BLaER1 (cell line): ENCODE measurements around the gene MOB3A.

Experiments used
- H3K27ac ChIP-seq: shearing (Covaris generic); formaldehyde crosslinking; 2 replicates; pipeline ENCODE4 v1.8.1; 2022
- H3K27me3 ChIP-seq: shearing (Covaris generic); formaldehyde crosslinking; 2 replicates; pipeline ENCODE4 v1.8.1; 2022
- H3K36me3 ChIP-seq: shearing (Covaris generic); formaldehyde crosslinking; 2 replicates; pipeline ENCODE4 v1.8.1; 2022
- H3K4me1 ChIP-seq: shearing (Covaris generic); formaldehyde crosslinking; 2 replicates; pipeline ENCODE4 v1.8.1; 2022
- H3K4me2 ChIP-seq: shearing (Covaris generic); formaldehyde crosslinking; 2 replicates; pipeline ENCODE4 v1.8.1; 2022
- H3K4me3 ChIP-seq: shearing (Covaris generic); formaldehyde crosslinking; 2 replicates; pipeline ENCODE4 v1.8.1; 2022
- H3K9ac ChIP-seq: shearing (Covaris generic); formaldehyde crosslinking; 2 replicates; pipeline ENCODE4 v1.8.1; 2022
- H3K9me3 ChIP-seq: shearing (Covaris generic); formaldehyde crosslinking; 2 replicates; pipeline ENCODE4 v1.8.1; 2022
- H4K20me1 ChIP-seq: shearing (Covaris generic); formaldehyde crosslinking; 2 replicates; pipeline ENCODE4 v1.8.1; 2022
- Cebpa-rat ChIP-seq: shearing (Covaris generic); IDR thresholded peaks from 2 replicates; pipeline ENCODE4 v1.8.1; 2022

The MOB3A gene

GRCh38 chr19:2041433-2041682 is 54.8 kb downstream of the MOB3A start:
- H3K9ac ChIP-seq: peak overlapping the region; percentile 63
- peaks cover 88% of the 10 kb centered on the region for H4K20me1 ChIP-seq
- peaks cover 85% of the 10 kb centered on the region for H3K36me3 ChIP-seq
- H3K4me3 ChIP-seq: peak overlapping the region; percentile 63
- H3K4me2 ChIP-seq: peak overlapping the region; percentile 94
- no peaks in the 10 kb centered on the region for H3K27me3 ChIP-seq
- no peaks in the 10 kb centered on the region for H3K9me3 ChIP-seq
- H3K4me1 ChIP-seq: peaks cover 59% of the 10 kb centered on the region
- peak overlapping the region; percentile 79 for H3K27ac ChIP-seq
- TF ChIP-seq Cebpa-rat: no peak

GRCh38 chr19:2040647-2041432 is 55.3 kb downstream of the MOB3A start:
- H3K36me3 ChIP-seq: peaks cover 80% of the 10 kb centered on the region

GRCh38 chr19:2039959-2040646 is 56.0 kb downstream of the MOB3A start:
- H3K9me3 ChIP-seq: peaks cover 10% of the 10 kb centered on the region
- no peaks in the 10 kb centered on the region for H3K27me3 ChIP-seq
- H3K36me3 ChIP-seq: peaks cover 73% of the 10 kb centered on the region
- H3K4me1 ChIP-seq: peaks cover 46% of the 10 kb centered on the region
- peaks cover 75% of the 10 kb centered on the region for H4K20me1 ChIP-seq
- H3K9ac ChIP-seq: no peak overlapping the region; the same call in 1 of the 2 replicates
- H3K27ac ChIP-seq: peak overlapping the region; percentile 79; the same call in 1 of the 2 replicates
- no peak overlapping the region for H3K4me2 ChIP-seq
- TF ChIP-seq Cebpa-rat: no peak
- H3K4me3 ChIP-seq: no peak overlapping the region

More at GRCh38 chr19:2040647-2041432, 55.3 kb downstream of the MOB3A start:
- H3K4me1 ChIP-seq: peaks cover 54% of the 10 kb centered on the region
- H3K9me3 ChIP-seq: peaks cover 3% of the 10 kb centered on the region
- H4K20me1 ChIP-seq: peaks cover 83% of the 10 kb centered on the region
- peak overlapping the region; percentile 79 for H3K27ac ChIP-seq
- no peaks in the 10 kb centered on the region for H3K27me3 ChIP-seq
- H3K4me2 ChIP-seq: peak overlapping the region; percentile 94
- peak overlapping the region; percentile 63 for H3K9ac ChIP-seq
- H3K4me3 ChIP-seq: peak overlapping the region; percentile 63; the same call in 1 of the 2 replicates
- TF ChIP-seq Cebpa-rat: no peak

- Histone ChIP-seq H3K4me3 (no peak overlapping the region), H4K20me1 (peaks cover 67% of the 10 kb centered on the region), H3K9me3 (peaks cover 11% of the 10 kb centered on the region), H3K27ac (no peak overlapping the region), H3K36me3 (peaks cover 65% of the 10 kb centered on the region), H3K9ac (no peak overlapping the region), H3K4me1 (peaks cover 45% of the 10 kb centered on the region), H3K4me2 (no peak overlapping the region), H3K27me3 (no peaks in the 10 kb centered on the region)
- TF ChIP-seq Cebpa-rat: no peak
Measured at GRCh38 chr19:2039089-2039958, 56.8 kb downstream of the MOB3A start.

- H3K36me3 ChIP-seq: peaks cover 57% of the 10 kb centered on the region
- peaks cover 11% of the 10 kb centered on the region for H3K9me3 ChIP-seq
- H3K27me3 ChIP-seq: no peaks in the 10 kb centered on the region
- H3K9ac ChIP-seq: no peak overlapping the region
- peaks cover 45% of the 10 kb centered on the region for H3K4me1 ChIP-seq
- H3K27ac ChIP-seq: no peak overlapping the region
- no peak for TF ChIP-seq Cebpa-rat
- H4K20me1 ChIP-seq: peaks cover 59% of the 10 kb centered on the region
- H3K4me2 ChIP-seq: no peak overlapping the region
- H3K4me3 ChIP-seq: no peak overlapping the region
Measured at GRCh38 chr19:2038284-2039088, 57.6 kb downstream of the MOB3A start.

- peaks cover 45% of the 10 kb centered on the region for H3K4me1 ChIP-seq
- H3K4me2 ChIP-seq: no peak overlapping the region
- H3K9me3 ChIP-seq: peaks cover 11% of the 10 kb centered on the region
- H3K4me3 ChIP-seq: no peak overlapping the region
- H3K27ac ChIP-seq: no peak overlapping the region
- peaks cover 52% of the 10 kb centered on the region for H4K20me1 ChIP-seq
- no peaks in the 10 kb centered on the region for H3K27me3 ChIP-seq
- H3K36me3 ChIP-seq: peaks cover 50% of the 10 kb centered on the region
- no peak for TF ChIP-seq Cebpa-rat
- no peak overlapping the region for H3K9ac ChIP-seq
Measured at GRCh38 chr19:2037651-2038255, 58.4 kb downstream of the MOB3A start.

- Histone ChIP-seq H4K20me1 (peaks cover 42% of the 10 kb centered on the region), H3K4me2 (no peak overlapping the region), H3K27me3 (no peaks in the 10 kb centered on the region), H3K27ac (no peak overlapping the region), H3K4me3 (no peak overlapping the region), H3K9ac (no peak overlapping the region), H3K36me3 (peaks cover 41% of the 10 kb centered on the region), H3K4me1 (peaks cover 45% of the 10 kb centered on the region), H3K9me3 (peaks cover 11% of the 10 kb centered on the region)
- TF ChIP-seq Cebpa-rat: no peak
Measured at GRCh38 chr19:2036424-2036823, 59.7 kb downstream of the MOB3A start.

- Histone ChIP-seq H3K36me3 (peaks cover 32% of the 10 kb centered on the region), H3K4me2 (no peak overlapping the region), H3K9me3 (peaks cover 11% of the 10 kb centered on the region), H3K4me3 (no peak overlapping the region), H3K27ac (no peak overlapping the region), H3K4me1 (peaks cover 37% of the 10 kb centered on the region), H3K9ac (no peak overlapping the region), H3K27me3 (no peaks in the 10 kb centered on the region), H4K20me1 (peaks cover 33% of the 10 kb centered on the region)
- no peak for TF ChIP-seq Cebpa-rat
Measured at GRCh38 chr19:2035590-2035991, 60.5 kb downstream of the MOB3A start.
